ENCODE measurements around the gene SMIM7.
"Not testable (repeated sequence)": the region's sequence is repeated elsewhere in the genome, so short reads cannot be mapped to it uniquely, and the experiment has no call there.

SMIM7 gene

DNA sequence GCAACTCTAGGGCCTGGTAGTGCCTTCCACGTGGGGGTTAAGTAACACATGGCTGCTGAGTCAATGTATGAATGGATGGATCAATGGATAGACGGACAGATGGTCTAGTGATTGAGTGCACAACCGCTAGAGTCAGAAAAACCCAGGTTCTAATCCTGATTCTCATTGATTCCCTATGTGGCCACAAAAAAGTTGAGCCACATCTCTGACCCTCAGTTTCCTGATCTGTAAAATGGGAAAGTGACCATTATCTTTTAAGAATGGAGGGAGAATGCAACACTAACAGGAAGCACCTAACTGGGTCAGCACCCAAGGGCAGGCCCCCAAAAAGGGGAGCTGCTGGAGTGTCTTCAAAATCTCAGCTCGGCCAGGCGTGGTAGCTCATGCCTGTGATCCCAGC lies 2.6 kb downstream of the SMIM7 start:
- H3K4me1 ChIP-seq (ENCODE audit: control insufficient read depth, insufficient read depth, low read length, poor library complexity, severe bottlenecking): peaks cover 19% of the 10 kb centered on the region
- no peak for DNase-seq
- no peaks in the 10 kb centered on the region for H3K9me3 ChIP-seq (ENCODE audit: control insufficient read depth, low read length)
- H3K4me3 ChIP-seq (ENCODE audit: insufficient read depth, low read depth, low read length, poor library complexity, severe bottlenecking): no peak overlapping the region
- H3K36me3 ChIP-seq (ENCODE audit: control insufficient read depth, insufficient read depth, low read length): peaks cover 48% of the 10 kb centered on the region
- H3K27me3 ChIP-seq (replicated peaks; ENCODE audit: control insufficient read depth, insufficient read depth, low read length, poor library complexity, severe bottlenecking): no peaks in the 10 kb centered on the region
- H3K27ac ChIP-seq (ENCODE audit: insufficient read depth, low read length, poor library complexity, severe bottlenecking): no peak overlapping the region

DNA sequence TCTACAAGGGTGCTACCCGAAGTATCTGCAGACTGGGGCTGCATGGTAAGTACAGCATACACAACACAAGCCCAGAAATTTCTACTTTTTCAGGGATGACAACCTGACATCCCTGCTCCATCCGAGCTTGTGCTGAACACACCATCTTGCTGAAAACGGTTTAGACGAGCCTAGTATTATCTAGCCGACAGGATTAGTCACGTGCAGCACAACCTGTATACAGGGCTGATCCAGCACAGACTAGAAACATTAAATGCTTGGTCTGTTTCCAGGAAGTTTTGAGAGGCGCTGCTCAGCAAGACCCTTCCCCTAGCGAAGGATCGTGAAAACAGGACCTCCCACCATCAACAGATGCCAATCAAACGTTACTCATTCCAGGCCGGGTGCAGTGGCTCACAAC lies 4.2 kb downstream of the SMIM7 start:
- Histone ChIP-seq H3K4me1 (ENCODE audit: control insufficient read depth, insufficient read depth, low read length, poor library complexity, severe bottlenecking) (peaks cover 10% of the 10 kb centered on the region), H3K4me3 (ENCODE audit: insufficient read depth, low read depth, low read length, poor library complexity, severe bottlenecking) (no peak overlapping the region), H3K27ac (ENCODE audit: insufficient read depth, low read length, poor library complexity, severe bottlenecking) (no peak overlapping the region), H3K27me3 (replicated peaks; ENCODE audit: control insufficient read depth, insufficient read depth, low read length, poor library complexity, severe bottlenecking) (no peaks in the 10 kb centered on the region), H3K36me3 (ENCODE audit: control insufficient read depth, insufficient read depth, low read length) (peaks cover 63% of the 10 kb centered on the region), H3K9me3 (ENCODE audit: control insufficient read depth, low read length) (no peaks in the 10 kb centered on the region)
- DNase-seq: no peak

DNA sequence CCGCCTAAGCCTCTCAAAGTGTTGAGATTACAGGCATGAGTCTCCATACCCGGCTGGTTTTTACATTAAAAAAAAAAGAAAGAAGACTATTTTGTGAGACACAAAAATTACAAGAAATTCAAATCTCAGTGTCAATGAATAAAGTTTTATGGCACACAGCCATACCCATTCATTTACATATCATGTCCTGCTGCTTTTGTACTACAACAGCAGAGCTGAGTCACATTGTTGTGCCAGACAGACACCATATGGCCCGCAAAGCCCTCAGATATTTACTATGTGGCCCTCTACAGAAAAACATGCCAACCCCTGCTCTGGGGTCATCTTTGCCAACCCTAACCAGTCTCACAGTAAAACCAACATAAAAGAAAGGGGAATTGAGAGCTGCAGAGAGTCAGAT lies 5.3 kb downstream of the SMIM7 start:
- DNase-seq: no peak
- peaks cover 64% of the 10 kb centered on the region for H3K36me3 ChIP-seq (ENCODE audit: control insufficient read depth, insufficient read depth, low read length)
- no peak overlapping the region for H3K4me3 ChIP-seq (ENCODE audit: insufficient read depth, low read depth, low read length, poor library complexity, severe bottlenecking)
- no peaks in the 10 kb centered on the region for H3K9me3 ChIP-seq (ENCODE audit: control insufficient read depth, low read length)
- H3K27me3 ChIP-seq (replicated peaks; ENCODE audit: control insufficient read depth, insufficient read depth, low read length, poor library complexity, severe bottlenecking): no peaks in the 10 kb centered on the region
- no peak overlapping the region for H3K27ac ChIP-seq (ENCODE audit: insufficient read depth, low read length, poor library complexity, severe bottlenecking)
- H3K4me1 ChIP-seq (ENCODE audit: control insufficient read depth, insufficient read depth, low read length, poor library complexity, severe bottlenecking): peaks cover 10% of the 10 kb centered on the region

DNA sequence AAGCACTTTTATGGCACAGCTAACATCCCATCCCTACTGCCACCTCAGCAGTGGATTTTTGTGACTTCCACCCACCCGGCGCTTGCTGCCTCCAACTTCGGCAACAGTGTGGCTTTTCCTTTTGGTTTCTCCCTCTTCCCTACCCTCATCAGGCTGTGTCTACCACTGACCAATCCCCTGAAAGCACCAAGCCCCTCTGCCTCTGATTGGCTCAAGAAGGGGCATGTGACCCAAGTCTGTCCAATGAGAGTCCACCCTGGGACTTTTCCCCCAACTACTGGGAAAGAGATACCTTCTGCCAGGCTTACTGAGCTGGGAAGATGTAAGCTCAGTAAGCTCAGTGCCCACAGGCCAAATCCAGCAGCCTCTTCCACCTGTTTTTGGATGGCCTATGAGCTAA lies 5.8 kb downstream of the SMIM7 start:
- Histone ChIP-seq H3K27ac (ENCODE audit: insufficient read depth, low read length, poor library complexity, severe bottlenecking) (no peak overlapping the region), H3K4me3 (ENCODE audit: insufficient read depth, low read depth, low read length, poor library complexity, severe bottlenecking) (no peak overlapping the region), H3K9me3 (ENCODE audit: control insufficient read depth, low read length) (no peaks in the 10 kb centered on the region), H3K27me3 (replicated peaks; ENCODE audit: control insufficient read depth, insufficient read depth, low read length, poor library complexity, severe bottlenecking) (no peaks in the 10 kb centered on the region), H3K36me3 (ENCODE audit: control insufficient read depth, insufficient read depth, low read length) (peaks cover 64% of the 10 kb centered on the region), H3K4me1 (ENCODE audit: control insufficient read depth, insufficient read depth, low read length, poor library complexity, severe bottlenecking) (peaks cover 6% of the 10 kb centered on the region)
- DNase-seq: no peak

DNA sequence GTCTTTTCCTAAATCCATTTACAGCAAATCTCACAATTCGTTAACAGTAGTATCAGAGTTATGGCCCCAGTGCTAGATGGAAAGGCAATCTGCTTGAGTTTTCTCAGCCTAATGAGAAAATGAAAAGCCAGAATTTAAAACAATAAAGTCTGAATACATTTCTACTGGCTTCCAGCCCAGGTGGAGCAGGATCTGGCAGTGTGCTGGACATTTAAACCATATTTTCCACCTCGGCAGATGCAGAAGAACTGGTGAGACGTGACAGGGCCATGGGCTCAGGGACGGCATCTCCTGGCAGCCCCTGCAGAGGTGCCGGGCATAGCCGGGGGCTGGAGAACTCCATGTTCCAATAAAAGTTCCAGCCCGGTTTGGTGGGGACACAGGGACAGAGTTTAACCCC lies 7.1 kb downstream of the SMIM7 start:
- H3K27me3 ChIP-seq (replicated peaks; ENCODE audit: control insufficient read depth, insufficient read depth, low read length, poor library complexity, severe bottlenecking): no peaks in the 10 kb centered on the region
- DNase-seq: no peak
- H3K9me3 ChIP-seq (ENCODE audit: control insufficient read depth, low read length): no peaks in the 10 kb centered on the region
- H3K4me1 ChIP-seq (ENCODE audit: control insufficient read depth, insufficient read depth, low read length, poor library complexity, severe bottlenecking): no peaks in the 10 kb centered on the region
- H3K36me3 ChIP-seq (ENCODE audit: control insufficient read depth, insufficient read depth, low read length): peaks cover 59% of the 10 kb centered on the region
- no peak overlapping the region for H3K27ac ChIP-seq (ENCODE audit: insufficient read depth, low read length, poor library complexity, severe bottlenecking)
- H3K4me3 ChIP-seq (ENCODE audit: insufficient read depth, low read depth, low read length, poor library complexity, severe bottlenecking): no peak overlapping the region

DNA sequence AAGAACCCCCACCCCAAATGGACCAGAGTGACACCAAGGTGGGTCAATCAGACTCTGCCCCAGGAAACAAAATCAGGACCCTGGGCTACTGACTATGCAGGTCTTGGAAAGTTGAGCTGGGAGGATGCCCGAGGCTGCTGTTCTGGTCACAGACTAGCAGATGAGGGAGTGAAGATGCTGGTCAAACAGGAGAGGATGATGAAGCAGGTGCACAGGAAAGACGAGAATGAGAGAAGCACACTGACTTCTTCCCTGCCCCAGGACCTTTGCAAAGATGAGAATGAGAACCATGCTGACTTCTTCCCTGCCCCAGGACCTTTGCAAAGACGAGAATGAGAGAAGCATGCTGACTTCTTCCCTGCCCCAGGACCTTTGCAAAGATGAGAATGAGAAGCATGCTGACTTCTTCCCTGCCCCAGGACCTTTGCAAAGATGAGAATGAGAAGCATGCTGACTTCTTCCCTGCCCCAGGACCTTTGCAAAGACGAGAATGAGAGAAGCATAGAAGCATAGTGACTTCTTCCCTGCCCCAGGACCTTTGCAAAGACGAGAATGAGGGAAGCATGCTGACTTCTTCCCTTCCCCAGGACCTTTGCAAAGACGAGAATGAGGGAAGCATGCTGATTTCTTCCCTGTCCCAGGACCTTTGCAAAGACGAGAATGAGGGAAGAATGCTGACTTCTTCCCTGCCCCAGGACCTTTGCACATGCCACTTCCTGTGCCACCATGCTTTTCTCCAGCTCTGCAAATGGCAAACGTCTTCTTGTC lies 8.3 kb downstream of the SMIM7 start:
- not testable (repeated sequence) for H3K4me1 ChIP-seq (ENCODE audit: control insufficient read depth, insufficient read depth, low read length, poor library complexity, severe bottlenecking); DNase-seq; H3K4me3 ChIP-seq (ENCODE audit: insufficient read depth, low read depth, low read length, poor library complexity, severe bottlenecking); H3K27ac ChIP-seq (ENCODE audit: insufficient read depth, low read length, poor library complexity, severe bottlenecking); H3K27me3 ChIP-seq (replicated peaks; ENCODE audit: control insufficient read depth, insufficient read depth, low read length, poor library complexity, severe bottlenecking); H3K9me3 ChIP-seq (ENCODE audit: control insufficient read depth, low read length)
- peaks cover 53% of the 10 kb centered on the region for H3K36me3 ChIP-seq (ENCODE audit: control insufficient read depth, insufficient read depth, low read length)

DNA sequence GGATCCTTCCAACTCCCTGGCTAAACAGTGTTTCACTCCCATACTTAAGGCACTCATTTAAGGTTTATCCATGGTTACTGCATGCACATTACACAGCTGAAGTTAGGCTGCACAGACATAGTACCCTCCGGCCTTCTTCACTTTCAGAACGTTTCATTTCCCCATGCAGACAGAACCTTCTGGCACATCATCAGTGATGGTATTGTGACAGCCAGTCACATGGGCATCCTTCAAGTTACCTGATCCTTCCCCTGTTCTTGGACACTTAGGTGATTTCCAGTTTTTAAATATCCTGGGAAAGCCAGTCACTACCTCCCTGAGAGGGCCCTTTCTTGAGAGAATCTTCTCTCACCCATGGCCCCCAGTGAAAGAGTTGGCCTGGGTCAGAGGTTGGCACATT lies 9.1 kb downstream of the SMIM7 start:
- Histone ChIP-seq H3K4me3 (ENCODE audit: insufficient read depth, low read depth, low read length, poor library complexity, severe bottlenecking) (no peak overlapping the region), H3K27ac (ENCODE audit: insufficient read depth, low read length, poor library complexity, severe bottlenecking) (no peak overlapping the region), H3K4me1 (ENCODE audit: control insufficient read depth, insufficient read depth, low read length, poor library complexity, severe bottlenecking) (no peaks in the 10 kb centered on the region), H3K27me3 (replicated peaks; ENCODE audit: control insufficient read depth, insufficient read depth, low read length, poor library complexity, severe bottlenecking) (no peaks in the 10 kb centered on the region), H3K36me3 (ENCODE audit: control insufficient read depth, insufficient read depth, low read length) (peaks cover 54% of the 10 kb centered on the region), H3K9me3 (ENCODE audit: control insufficient read depth, low read length) (no peaks in the 10 kb centered on the region)
- no peak for DNase-seq

DNA sequence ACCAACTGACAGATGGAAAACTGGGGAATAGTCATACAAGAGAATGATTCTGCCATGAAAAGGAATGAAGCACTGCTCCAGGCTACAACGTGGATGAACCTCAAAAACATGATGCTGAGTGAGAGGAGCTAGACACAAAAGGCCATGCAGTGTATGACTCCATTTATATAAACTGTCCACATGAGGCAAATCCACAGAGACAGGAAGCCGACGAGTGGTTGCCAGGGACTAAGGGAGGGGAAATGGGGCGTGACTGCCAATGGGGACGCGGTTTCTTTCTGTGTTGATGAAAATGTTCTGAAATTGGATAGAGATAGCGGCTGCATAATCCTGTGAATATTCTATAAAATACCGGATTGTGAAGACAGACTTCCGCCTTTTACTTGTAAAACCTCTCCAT lies 10.2 kb downstream of the SMIM7 start:
- no peaks in the 10 kb centered on the region for H3K27me3 ChIP-seq (replicated peaks; ENCODE audit: control insufficient read depth, insufficient read depth, low read length, poor library complexity, severe bottlenecking)

DNA sequence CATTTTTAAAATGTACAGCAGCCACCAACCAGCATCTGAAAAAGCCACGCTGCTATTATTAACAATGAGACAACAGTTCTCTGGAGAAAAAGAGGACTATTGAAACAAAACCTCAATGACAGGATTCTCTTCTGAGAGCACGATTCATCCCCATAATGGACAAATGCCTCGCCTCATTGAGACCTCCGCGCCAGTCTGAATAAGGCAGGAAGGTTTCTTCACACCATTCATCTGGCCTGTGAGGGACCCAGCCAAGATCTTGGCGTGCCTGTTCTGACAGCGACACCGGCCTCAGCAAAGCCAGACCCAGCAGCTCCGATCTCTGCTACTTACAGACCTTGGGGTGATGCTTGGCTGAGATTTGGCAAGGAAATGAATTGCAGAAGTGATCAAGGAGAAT lies 14.8 kb downstream of the SMIM7 start:
- Histone ChIP-seq H3K27me3 (replicated peaks; ENCODE audit: control insufficient read depth, insufficient read depth, low read length, poor library complexity, severe bottlenecking) (no peaks in the 10 kb centered on the region), H3K4me3 (ENCODE audit: insufficient read depth, low read depth, low read length, poor library complexity, severe bottlenecking) (no peak overlapping the region), H3K4me1 (ENCODE audit: control insufficient read depth, insufficient read depth, low read length, poor library complexity, severe bottlenecking) (no peaks in the 10 kb centered on the region), H3K9me3 (ENCODE audit: control insufficient read depth, low read length) (no peaks in the 10 kb centered on the region), H3K36me3 (ENCODE audit: control insufficient read depth, insufficient read depth, low read length) (peaks cover 52% of the 10 kb centered on the region), H3K27ac (ENCODE audit: insufficient read depth, low read length, poor library complexity, severe bottlenecking) (no peak overlapping the region)
- no peak for DNase-seq

More for the DNA sequence above, 10.2 kb downstream of the SMIM7 start:
- Histone ChIP-seq H3K4me1 (ENCODE audit: control insufficient read depth, insufficient read depth, low read length, poor library complexity, severe bottlenecking) (no peaks in the 10 kb centered on the region), H3K36me3 (ENCODE audit: control insufficient read depth, insufficient read depth, low read length) (peaks cover 58% of the 10 kb centered on the region), H3K4me3 (ENCODE audit: insufficient read depth, low read depth, low read length, poor library complexity, severe bottlenecking) (no peak overlapping the region), H3K27ac (ENCODE audit: insufficient read depth, low read length, poor library complexity, severe bottlenecking) (no peak overlapping the region), H3K9me3 (ENCODE audit: control insufficient read depth, low read length) (no peaks in the 10 kb centered on the region)
- no peak for DNase-seq

DNA sequence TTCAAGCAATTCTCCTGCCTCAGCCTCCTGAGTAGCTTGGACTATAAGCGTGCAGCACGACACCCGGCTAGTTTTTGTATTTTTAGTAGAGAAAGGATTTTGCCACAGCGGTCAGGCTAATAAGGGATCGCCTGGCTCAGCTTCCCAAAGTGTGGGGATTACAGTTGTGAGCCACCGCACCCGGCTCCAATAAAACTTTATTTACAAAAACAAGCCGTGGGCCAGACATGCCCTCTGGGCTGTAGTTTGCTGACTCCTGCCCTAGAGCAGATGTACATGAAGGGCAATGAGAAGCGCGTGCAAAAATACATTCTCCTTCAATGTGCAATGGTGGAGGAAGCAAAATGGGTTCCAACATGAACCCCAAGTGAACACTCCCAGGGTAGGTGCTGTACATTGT lies 18.2 kb downstream of the SMIM7 start:
- H3K4me3 ChIP-seq (ENCODE audit: insufficient read depth, low read depth, low read length, poor library complexity, severe bottlenecking): no peak overlapping the region
- no peaks in the 10 kb centered on the region for H3K27me3 ChIP-seq (replicated peaks; ENCODE audit: control insufficient read depth, insufficient read depth, low read length, poor library complexity, severe bottlenecking)
- peaks cover 52% of the 10 kb centered on the region for H3K36me3 ChIP-seq (ENCODE audit: control insufficient read depth, insufficient read depth, low read length)
- no peaks in the 10 kb centered on the region for H3K4me1 ChIP-seq (ENCODE audit: control insufficient read depth, insufficient read depth, low read length, poor library complexity, severe bottlenecking)
- no peak for DNase-seq
- no peak overlapping the region for H3K27ac ChIP-seq (ENCODE audit: insufficient read depth, low read length, poor library complexity, severe bottlenecking)
- H3K9me3 ChIP-seq (ENCODE audit: control insufficient read depth, low read length): no peaks in the 10 kb centered on the region
